ENCODE measurements around the gene NRG3.

Gene NRG3

GRCh38 chr10:82391971-82392370 lies 517.0 kb downstream of the NRG3 start:
- DNase-seq (ENCODE audit: low read depth), result no peak
- no peak overlapping the region for H3K4me3 ChIP-seq (replicated peaks; ENCODE audit: low read depth, low read length)
- TF ChIP-seq, protein P1, sequence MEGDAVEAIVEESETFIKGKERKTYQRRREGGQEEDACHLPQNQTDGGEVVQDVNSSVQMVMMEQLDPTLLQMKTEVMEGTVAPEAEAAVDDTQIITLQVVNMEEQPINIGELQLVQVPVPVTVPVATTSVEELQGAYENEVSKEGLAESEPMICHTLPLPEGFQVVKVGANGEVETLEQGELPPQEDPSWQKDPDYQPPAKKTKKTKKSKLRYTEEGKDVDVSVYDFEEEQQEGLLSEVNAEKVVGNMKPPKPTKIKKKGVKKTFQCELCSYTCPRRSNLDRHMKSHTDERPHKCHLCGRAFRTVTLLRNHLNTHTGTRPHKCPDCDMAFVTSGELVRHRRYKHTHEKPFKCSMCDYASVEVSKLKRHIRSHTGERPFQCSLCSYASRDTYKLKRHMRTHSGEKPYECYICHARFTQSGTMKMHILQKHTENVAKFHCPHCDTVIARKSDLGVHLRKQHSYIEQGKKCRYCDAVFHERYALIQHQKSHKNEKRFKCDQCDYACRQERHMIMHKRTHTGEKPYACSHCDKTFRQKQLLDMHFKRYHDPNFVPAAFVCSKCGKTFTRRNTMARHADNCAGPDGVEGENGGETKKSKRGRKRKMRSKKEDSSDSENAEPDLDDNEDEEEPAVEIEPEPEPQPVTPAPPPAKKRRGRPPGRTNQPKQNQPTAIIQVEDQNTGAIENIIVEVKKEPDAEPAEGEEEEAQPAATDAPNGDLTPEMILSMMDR (IDR thresholded peaks at IDR 0.05; ENCODE audit: low read length, missing control alignments), result no peak

DNA sequence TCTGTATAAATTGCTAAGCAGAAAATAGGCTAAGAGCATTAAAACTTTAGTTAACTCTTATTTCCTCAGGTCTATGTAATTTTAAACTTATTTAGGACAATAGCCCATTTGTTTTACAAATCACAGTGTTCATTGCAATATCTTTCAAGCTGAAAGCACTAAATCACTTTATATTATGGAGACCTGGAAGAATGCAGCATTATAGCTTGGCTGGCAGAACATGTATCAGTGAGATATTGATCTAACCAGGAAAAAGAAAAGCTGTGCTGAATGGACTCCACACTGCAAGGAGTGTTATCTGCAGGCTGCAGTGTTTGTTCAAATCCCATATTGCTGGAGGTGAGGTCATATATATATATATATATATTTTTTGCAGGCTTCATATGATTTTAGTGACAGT lies 517.5 kb downstream of the NRG3 start:
- DNase-seq (ENCODE audit: low read depth), result no peak
- no peak overlapping the region for H3K4me3 ChIP-seq (replicated peaks; ENCODE audit: low read depth, low read length)
- TF ChIP-seq, protein P1 (IDR thresholded peaks at IDR 0.05; ENCODE audit: low read length, missing control alignments), result no peak

- no peak overlapping the region for H3K4me3 ChIP-seq (replicated peaks; ENCODE audit: low read depth, low read length)
- TF ChIP-seq, protein P1 (IDR thresholded peaks at IDR 0.05; ENCODE audit: low read length, missing control alignments), result no peak
- DNase-seq (ENCODE audit: low read depth), result peak; percentile 4
Measured at GRCh38 chr10:82394122-82394521, 519.1 kb downstream of the NRG3 start.

- TF ChIP-seq, protein P1 (IDR thresholded peaks at IDR 0.05; ENCODE audit: low read length, missing control alignments), result no peak
- H3K4me3 ChIP-seq (replicated peaks; ENCODE audit: low read depth, low read length), result no peak overlapping the region
- no peak for DNase-seq (ENCODE audit: low read depth)
Measured at GRCh38 chr10:82394987-82395386, 520.0 kb downstream of the NRG3 start.

DNA sequence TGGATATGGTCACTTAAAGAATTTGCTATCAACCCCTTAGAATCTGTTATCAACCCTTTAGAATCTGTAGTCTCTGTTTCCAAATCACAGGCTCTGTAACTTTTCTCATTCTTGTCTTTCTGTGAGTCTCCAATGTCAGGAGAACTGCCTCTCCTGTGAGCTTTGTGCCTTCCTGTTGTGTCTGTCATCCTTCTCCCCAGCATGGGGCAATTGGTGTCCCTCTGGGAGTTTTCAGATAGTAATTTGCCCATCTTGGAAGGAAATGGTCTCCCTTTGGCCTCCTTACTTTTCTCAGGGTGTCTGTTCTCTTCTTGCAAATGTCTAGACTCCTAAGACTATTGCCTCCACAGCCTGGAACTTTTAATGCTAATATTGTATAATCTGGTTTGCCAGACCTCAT lies 521.9 kb downstream of the NRG3 start:
- DNase-seq (ENCODE audit: low read depth), result no peak
- TF ChIP-seq, protein P1 (IDR thresholded peaks at IDR 0.05; ENCODE audit: low read length, missing control alignments), result no peak
- H3K4me3 ChIP-seq (replicated peaks; ENCODE audit: low read depth, low read length), result no peak overlapping the region

GRCh38 chr10:82397854-82398253 lies 522.9 kb downstream of the NRG3 start:
- no peak for DNase-seq (ENCODE audit: low read depth)
- TF ChIP-seq, protein P1 (IDR thresholded peaks at IDR 0.05; ENCODE audit: low read length, missing control alignments), result no peak
- no peak overlapping the region for H3K4me3 ChIP-seq (replicated peaks; ENCODE audit: low read depth, low read length)

- no peak overlapping the region for H3K4me3 ChIP-seq (replicated peaks; ENCODE audit: low read depth, low read length)
- TF ChIP-seq, protein P1 (IDR thresholded peaks at IDR 0.05; ENCODE audit: low read length, missing control alignments), result no peak
- no peak for DNase-seq (ENCODE audit: low read depth)
Measured at GRCh38 chr10:82399850-82400249, 524.9 kb downstream of the NRG3 start.

Measured in fibroblast of pulmonary artery (primary cell).